HepG2 (cell line): ENCODE measurements around the gene CCDC57. TPM values are rescaled to one million over a fixed set of nuclear protein-coding genes. Genes with fewer than 3 reads are reported as not detected.

Experiments
- ELF3 ChIP-seq: IDR thresholded peaks from 2 replicates; pipeline ENCODE4 v1.6.1; 2016; ENCODE audit warnings: missing genetic modification reagents, missing compliant biosample characterization
- FOXA3 ChIP-seq: IDR thresholded peaks from 2 replicates; pipeline ENCODE4 v1.6.1; 2016; ENCODE audit warnings: missing genetic modification reagents, missing compliant biosample characterization
- HNRNPLL ChIP-seq: fragments of 200-400 bp; formaldehyde crosslinking; IDR thresholded peaks from 2 replicates; pipeline ENCODE4 v1.6.1; 2017; ENCODE audit warnings: mild to moderate bottlenecking, low read depth, low read length; ENCODE audit not compliant: poor library complexity, severe bottlenecking
- MIER3 ChIP-seq: IDR thresholded peaks from 2 replicates; pipeline ENCODE4 v1.6.1; 2016; ENCODE audit warnings: missing compliant biosample characterization, borderline replicate concordance
- PHF21A ChIP-seq: sonication (generic); formaldehyde crosslinking; IDR thresholded peaks from 2 replicates; pipeline ENCODE4 v1.5.0; 2020; ENCODE audit warnings: mild to moderate bottlenecking, missing genetic modification reagents
- U2AF1 ChIP-seq: fragments of 200-400 bp; formaldehyde crosslinking; optimal IDR thresholded peaks from 2 replicates; pipeline ENCODE3; 2017; ENCODE audit warnings: mild to moderate bottlenecking, low read depth, low read length
- ZBTB1 ChIP-seq: sonication (generic); formaldehyde crosslinking; IDR thresholded peaks from 2 replicates; pipeline ENCODE4 v1.4.0; 2020; ENCODE audit warnings: missing genetic modification reagents, borderline replicate concordance
- ZNF329 ChIP-seq: sonication (generic); formaldehyde crosslinking; IDR thresholded peaks from 2 replicates; pipeline ENCODE4 v1.9.0; 2021; ENCODE audit warnings: low read depth, mild to moderate bottlenecking, missing genetic modification reagents
- ZNF337 ChIP-seq: sonication (generic); formaldehyde crosslinking; IDR thresholded peaks from 2 replicates; pipeline ENCODE4 v1.5.1; 2020; ENCODE audit warnings: missing genetic modification reagents, low read depth, mild to moderate bottlenecking, borderline replicate concordance
- ZNF451 ChIP-seq: sonication (generic); formaldehyde crosslinking; IDR thresholded peaks from 2 replicates; pipeline ENCODE4 v1.5.0; 2020; ENCODE audit warnings: mild to moderate bottlenecking, missing genetic modification reagents
- ZNF615 ChIP-seq: sonication (generic); formaldehyde crosslinking; IDR thresholded peaks from 2 replicates; pipeline ENCODE4 v1.5.0; 2020; ENCODE audit warnings: mild to moderate bottlenecking, missing genetic modification reagents, borderline replicate concordance
- ZNF629 ChIP-seq: sonication (generic); formaldehyde crosslinking; conservative IDR thresholded peaks from 2 replicates; pipeline ENCODE4 v1.5.0; 2020; ENCODE audit warnings: missing genetic modification reagents
- ZNF674 ChIP-seq: sonication (generic); formaldehyde crosslinking; IDR thresholded peaks from 2 replicates; pipeline ENCODE4 v1.5.0; 2020; ENCODE audit warnings: low read depth, mild to moderate bottlenecking, missing genetic modification reagents
- ZSCAN12 ChIP-seq: sonication (generic); formaldehyde crosslinking; IDR thresholded peaks from 2 replicates; pipeline ENCODE4 v1.9.0; 2021; ENCODE audit warnings: mild to moderate bottlenecking, missing genetic modification reagents
- polyA plus RNA-seq, 8 experiments: library from polyadenylated mRNA; depleted of rRNA in 3 of 8; stranded (reverse) in 7 of 8; unstranded in 1 of 8; fragments of >200 nt; fragmentation: Illumina TruSeq in 4 of 8; extraction: Trizol in 4 of 8; gene quantifications; 2 replicates each; pipeline versions ENCODE4 v1.2.1 to v1.2.3, GENCODE V29; 2011 to 2016; ENCODE audit warnings: low read depth in 4 of 8, missing spikeins in 1 of 8, mixed read lengths in 1 of 8; ENCODE audit not compliant: insufficient read depth in 1 of 8
- total RNA-seq, 5 experiments: library from RNA; depleted of rRNA; stranded (reverse); fragments of >200 nt; fragmentation: Illumina TruSeq; extraction: Trizol; gene quantifications; 2 replicates each; pipeline ENCODE4 v1.2.3, GENCODE V29; 2016; ENCODE audit warnings: low read depth in 1 of 5
- TF ChIP-seq, protein P1 (sequence below): IDR thresholded peaks from 2 replicates; pipeline ENCODE4 v1.6.1; 2016
- TF ChIP-seq, protein P2 (sequence below): sonication (generic); formaldehyde crosslinking; IDR thresholded peaks from 2 replicates; pipeline ENCODE4 v1.4.0; 2020; ENCODE audit warnings: missing genetic modification reagents
- TF ChIP-seq, protein P3 (sequence below): sonication (generic); formaldehyde crosslinking; IDR thresholded peaks from 2 replicates; pipeline ENCODE4 v1.4.0; 2020; ENCODE audit warnings: missing genetic modification reagents
- TF ChIP-seq, protein P4 (sequence below), 2 experiments: sonication (generic) in 1 of 2; formaldehyde crosslinking in 1 of 2; IDR thresholded peaks; 2 replicates each; pipeline versions ENCODE4 v1.4.0 to v1.6.1; 2018 to 2020; ENCODE audit warnings: missing genetic modification reagents in 2 of 2, borderline replicate concordance in 1 of 2, low read depth in 1 of 2, mild to moderate bottlenecking in 1 of 2, missing biosample characterization in 1 of 2
- TF ChIP-seq, protein P5 (sequence below): sonication (generic); formaldehyde crosslinking; IDR thresholded peaks from 2 replicates; pipeline ENCODE4 v1.4.0; 2020; ENCODE audit warnings: mild to moderate bottlenecking, missing genetic modification reagents

CCDC57 gene
- total and polyA plus RNA-seq, 2 of the 13 experiments (the other 11 are each of a cell fraction or from before 2014, with no cell fraction given), result 59.3 to 59.9 TPM

DNA sequence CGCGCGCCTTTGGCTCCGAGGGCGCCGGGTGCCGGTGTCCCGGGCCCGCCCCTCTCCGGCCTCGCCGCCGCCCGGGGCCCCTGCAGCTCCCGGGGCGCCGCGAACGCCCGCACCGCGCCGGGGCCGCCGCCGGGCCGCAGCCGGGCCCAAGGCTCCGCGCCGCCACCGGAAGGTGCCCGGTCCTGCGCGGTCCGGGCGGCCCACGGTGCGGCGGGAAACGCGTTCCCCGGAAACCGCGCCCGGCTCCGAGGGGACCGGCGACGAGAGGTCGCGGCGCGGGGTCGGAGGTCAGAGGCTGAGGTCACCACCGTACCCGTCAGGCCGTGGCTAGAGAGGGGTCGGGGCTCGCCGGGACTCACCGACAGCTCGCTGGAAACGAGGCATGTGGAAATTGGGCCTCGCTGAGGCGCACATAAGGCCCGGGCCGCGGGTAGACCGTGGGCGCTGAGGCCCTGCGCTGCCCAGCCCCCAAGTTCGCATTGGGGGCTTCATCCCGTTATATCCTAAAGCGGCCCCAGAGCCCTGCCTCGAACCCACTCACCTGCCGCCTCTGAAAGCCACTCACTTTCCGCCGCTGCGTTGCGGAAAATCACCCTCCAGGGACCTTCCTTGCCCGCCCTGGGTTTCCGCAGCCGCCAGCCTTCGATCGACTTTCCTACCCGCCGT lies 146.9 kb downstream of the CCDC57 start, which contains the start of gene DUS1L (continued):
- peak; percentile 90 for TF ChIP-seq ZNF329 (CRISPR knock-in tag)
- TF ChIP-seq, protein P1, sequence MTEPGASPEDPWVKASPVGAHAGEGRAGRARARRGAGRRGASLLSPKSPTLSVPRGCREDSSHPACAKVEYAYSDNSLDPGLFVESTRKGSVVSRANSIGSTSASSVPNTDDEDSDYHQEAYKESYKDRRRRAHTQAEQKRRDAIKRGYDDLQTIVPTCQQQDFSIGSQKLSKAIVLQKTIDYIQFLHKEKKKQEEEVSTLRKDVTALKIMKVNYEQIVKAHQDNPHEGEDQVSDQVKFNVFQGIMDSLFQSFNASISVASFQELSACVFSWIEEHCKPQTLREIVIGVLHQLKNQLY (CRISPR knock-in tag), result 0 out of 2 replicates have a peak, but pooled peaks have one; percentile 59
- TF ChIP-seq ZNF615, result 0 out of 2 replicates have a peak, but pooled peaks have one; percentile 37
- peak; percentile 91; the same call in 1 of the 2 replicates for TF ChIP-seq ZNF451
- TF ChIP-seq, protein P2, sequence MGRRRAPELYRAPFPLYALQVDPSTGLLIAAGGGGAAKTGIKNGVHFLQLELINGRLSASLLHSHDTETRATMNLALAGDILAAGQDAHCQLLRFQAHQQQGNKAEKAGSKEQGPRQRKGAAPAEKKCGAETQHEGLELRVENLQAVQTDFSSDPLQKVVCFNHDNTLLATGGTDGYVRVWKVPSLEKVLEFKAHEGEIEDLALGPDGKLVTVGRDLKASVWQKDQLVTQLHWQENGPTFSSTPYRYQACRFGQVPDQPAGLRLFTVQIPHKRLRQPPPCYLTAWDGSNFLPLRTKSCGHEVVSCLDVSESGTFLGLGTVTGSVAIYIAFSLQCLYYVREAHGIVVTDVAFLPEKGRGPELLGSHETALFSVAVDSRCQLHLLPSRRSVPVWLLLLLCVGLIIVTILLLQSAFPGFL (CRISPR knock-in tag), result no peak
- no peak for TF ChIP-seq U2AF1
- TF ChIP-seq, protein P3, sequence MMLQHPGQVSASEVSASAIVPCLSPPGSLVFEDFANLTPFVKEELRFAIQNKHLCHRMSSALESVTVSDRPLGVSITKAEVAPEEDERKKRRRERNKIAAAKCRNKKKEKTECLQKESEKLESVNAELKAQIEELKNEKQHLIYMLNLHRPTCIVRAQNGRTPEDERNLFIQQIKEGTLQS, result peak; percentile 90
- TF ChIP-seq HNRNPLL, result peak; percentile 70
- TF ChIP-seq ELF3 (CRISPR knock-in tag), result peak; percentile 73
- TF ChIP-seq ZNF629 (CRISPR knock-in tag), result peak; percentile 33; the same call in 1 of the 2 replicates
- TF ChIP-seq FOXA3 (CRISPR knock-in tag), result peak; percentile 71
- TF ChIP-seq ZBTB1 (CRISPR knock-in tag), result 0 out of 2 replicates have a peak, but pooled peaks have one; percentile 39
- 0 out of 2 replicates have a peak, but pooled peaks have one; percentile 70 for TF ChIP-seq ZNF674 (CRISPR knock-in tag)
- TF ChIP-seq, protein P4, sequence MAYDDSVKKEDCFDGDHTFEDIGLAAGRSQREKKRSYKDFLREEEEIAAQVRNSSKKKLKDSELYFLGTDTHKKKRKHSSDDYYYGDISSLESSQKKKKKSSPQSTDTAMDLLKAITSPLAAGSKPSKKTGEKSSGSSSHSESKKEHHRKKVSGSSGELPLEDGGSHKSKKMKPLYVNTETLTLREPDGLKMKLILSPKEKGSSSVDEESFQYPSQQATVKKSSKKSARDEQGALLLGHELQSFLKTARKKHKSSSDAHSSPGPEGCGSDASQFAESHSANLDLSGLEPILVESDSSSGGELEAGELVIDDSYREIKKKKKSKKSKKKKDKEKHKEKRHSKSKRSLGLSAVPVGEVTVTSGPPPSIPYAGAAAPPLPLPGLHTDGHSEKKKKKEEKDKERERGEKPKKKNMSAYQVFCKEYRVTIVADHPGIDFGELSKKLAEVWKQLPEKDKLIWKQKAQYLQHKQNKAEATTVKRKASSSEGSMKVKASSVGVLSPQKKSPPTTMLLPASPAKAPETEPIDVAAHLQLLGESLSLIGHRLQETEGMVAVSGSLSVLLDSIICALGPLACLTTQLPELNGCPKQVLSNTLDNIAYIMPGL (CRISPR knock-in tag; IDR thresholded peaks at IDR 0.05; ENCODE audit: borderline replicate concordance in 1 of 2, low read depth in 1 of 2), result peak; percentile 90 to 95
- TF ChIP-seq, protein P5, sequence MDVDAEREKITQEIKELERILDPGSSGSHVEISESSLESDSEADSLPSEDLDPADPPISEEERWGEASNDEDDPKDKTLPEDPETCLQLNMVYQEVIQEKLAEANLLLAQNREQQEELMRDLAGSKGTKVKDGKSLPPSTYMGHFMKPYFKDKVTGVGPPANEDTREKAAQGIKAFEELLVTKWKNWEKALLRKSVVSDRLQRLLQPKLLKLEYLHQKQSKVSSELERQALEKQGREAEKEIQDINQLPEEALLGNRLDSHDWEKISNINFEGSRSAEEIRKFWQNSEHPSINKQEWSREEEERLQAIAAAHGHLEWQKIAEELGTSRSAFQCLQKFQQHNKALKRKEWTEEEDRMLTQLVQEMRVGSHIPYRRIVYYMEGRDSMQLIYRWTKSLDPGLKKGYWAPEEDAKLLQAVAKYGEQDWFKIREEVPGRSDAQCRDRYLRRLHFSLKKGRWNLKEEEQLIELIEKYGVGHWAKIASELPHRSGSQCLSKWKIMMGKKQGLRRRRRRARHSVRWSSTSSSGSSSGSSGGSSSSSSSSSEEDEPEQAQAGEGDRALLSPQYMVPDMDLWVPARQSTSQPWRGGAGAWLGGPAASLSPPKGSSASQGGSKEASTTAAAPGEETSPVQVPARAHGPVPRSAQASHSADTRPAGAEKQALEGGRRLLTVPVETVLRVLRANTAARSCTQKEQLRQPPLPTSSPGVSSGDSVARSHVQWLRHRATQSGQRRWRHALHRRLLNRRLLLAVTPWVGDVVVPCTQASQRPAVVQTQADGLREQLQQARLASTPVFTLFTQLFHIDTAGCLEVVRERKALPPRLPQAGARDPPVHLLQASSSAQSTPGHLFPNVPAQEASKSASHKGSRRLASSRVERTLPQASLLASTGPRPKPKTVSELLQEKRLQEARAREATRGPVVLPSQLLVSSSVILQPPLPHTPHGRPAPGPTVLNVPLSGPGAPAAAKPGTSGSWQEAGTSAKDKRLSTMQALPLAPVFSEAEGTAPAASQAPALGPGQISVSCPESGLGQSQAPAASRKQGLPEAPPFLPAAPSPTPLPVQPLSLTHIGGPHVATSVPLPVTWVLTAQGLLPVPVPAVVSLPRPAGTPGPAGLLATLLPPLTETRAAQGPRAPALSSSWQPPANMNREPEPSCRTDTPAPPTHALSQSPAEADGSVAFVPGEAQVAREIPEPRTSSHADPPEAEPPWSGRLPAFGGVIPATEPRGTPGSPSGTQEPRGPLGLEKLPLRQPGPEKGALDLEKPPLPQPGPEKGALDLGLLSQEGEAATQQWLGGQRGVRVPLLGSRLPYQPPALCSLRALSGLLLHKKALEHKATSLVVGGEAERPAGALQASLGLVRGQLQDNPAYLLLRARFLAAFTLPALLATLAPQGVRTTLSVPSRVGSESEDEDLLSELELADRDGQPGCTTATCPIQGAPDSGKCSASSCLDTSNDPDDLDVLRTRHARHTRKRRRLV, result no peak
- TF ChIP-seq ZNF337 (CRISPR knock-in tag), result peak; percentile 41; the same call in 1 of the 2 replicates
- TF ChIP-seq PHF21A, result peak; percentile 71
- peak; percentile 66; the same call in 1 of the 2 replicates for TF ChIP-seq ZSCAN12 (CRISPR knock-in tag)
- TF ChIP-seq MIER3 (CRISPR knock-in tag), result peak; percentile 92; the same call in 1 of the 2 replicates
